HG03159 (cell line): ENCODE measurements around the gene IDE.
"Not testable (repeated sequence)": the region's sequence is repeated elsewhere in the genome, so short reads cannot be mapped to it uniquely, and the experiment has no call there.

Experiments
- ATAC-seq: cut with Tn5 transposase; IDR thresholded peaks from one replicate; pipeline ENCODE4 v1.9.1; 2021; ENCODE audit warnings: mild to moderate bottlenecking, moderate library complexity; ENCODE audit not compliant: unreplicated experiment

IDE gene

GRCh38 chr10:92493362-92493761, 80.5 kb downstream of the IDE start:
- no peak for ATAC-seq

DNA sequence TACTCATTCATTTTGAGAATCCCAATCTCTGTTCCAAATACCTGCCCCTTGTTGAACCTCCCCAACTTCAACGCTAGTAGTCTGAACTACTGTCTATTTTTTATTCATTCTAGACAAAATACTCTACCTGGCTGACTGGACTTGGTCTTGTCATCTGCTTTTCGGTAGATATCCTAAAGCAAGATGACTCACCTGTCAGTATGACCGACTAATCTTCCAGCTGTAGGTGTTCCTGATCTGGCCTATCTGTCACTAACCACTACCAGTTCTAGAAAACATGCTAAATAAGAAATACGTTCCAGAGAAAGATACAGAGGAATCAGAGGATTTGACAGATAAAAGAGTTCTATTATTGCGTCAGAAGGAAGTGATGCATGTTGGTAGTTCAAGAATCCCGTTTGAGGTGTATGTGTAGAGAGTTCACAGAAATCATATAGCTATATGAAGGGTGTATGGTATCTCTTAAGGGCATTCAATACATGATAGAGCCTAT, 81.1 kb downstream of the IDE start:
- no peak for ATAC-seq

- ATAC-seq = no peak
Observed at GRCh38 chr10:92490387-92490786, 83.5 kb downstream of the IDE start.

DNA sequence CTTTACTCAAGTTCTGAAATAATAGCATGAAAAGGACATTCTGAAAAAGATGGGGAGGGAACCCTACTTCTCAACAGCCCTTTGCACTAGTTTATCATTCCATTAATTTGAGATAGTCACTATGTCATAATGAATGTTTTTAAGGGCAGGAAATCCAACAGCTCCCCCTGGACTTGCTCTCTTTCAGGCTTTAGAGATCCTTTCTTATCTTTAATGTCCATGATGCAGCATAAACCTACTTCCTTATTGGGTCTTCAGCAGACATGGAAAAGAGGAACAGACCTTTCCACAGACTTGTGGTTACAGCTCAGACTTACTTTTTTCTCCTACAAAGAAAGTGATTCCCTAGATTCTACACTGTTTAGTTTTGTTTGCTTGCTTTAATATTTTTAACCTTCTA, 87.3 kb downstream of the IDE start:
- no peak for ATAC-seq

DNA sequence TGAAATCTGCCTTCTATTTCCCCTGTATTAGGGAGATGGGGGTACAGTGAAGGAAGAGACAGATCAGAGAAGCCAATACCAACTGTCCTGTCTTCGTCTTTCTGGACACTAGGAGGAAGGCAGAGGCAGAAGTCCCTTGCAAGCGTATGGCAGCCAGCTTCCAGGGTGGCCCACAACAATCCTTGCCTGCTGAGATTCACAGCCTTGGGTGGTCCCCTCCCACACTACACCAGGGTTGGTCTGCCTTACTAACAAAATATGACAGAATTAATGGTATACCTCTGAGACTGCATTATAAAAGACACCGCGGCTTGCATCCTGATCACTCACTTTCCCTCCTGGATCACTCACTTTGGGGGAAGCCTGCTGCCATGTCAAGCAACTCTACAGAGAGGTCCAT, 90.4 kb downstream of the IDE start:
- no peak for ATAC-seq

GRCh38 chr10:92480413-92480812, 93.5 kb downstream of the IDE start:
- ATAC-seq = no peak

DNA sequence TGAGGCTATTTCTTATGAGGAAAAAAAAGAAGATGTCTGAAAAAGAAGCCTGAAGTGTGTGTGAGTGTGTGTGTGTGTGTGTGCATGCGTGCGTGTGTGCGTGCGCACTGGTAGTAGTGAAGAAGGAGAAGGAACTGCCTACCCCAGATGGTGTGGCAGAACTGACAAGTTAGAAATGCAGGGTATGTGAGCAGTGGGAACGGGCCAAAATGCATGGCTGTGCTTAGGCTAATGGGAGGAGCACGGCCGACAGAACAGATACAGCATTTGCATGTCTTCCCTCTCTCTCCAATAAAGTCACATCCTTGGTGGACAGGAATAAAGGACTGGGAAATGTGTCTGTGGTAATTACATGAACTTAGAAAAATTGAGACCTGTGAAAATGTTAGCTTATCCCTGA, 94.3 kb downstream of the IDE start:
- no peak for ATAC-seq

DNA sequence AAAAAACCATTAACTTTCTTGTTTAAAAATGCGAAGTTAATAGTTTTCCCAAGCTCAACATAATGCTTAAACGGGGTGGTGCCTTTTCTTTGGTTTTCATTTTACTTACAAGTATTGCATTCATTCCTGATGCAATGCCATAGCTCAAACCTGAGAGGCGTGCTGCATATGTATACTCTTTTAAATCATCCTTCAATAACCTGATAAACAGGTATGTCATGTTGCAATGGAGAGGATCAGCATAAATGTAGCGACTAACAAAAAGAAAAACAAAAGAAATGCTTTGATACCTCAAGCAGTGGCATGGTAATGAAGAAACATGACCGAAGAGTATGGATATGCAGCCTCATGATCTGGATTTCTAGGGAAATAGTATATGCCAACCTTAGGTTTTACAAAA, 95.4 kb downstream of the IDE start:
- no peak for ATAC-seq

DNA sequence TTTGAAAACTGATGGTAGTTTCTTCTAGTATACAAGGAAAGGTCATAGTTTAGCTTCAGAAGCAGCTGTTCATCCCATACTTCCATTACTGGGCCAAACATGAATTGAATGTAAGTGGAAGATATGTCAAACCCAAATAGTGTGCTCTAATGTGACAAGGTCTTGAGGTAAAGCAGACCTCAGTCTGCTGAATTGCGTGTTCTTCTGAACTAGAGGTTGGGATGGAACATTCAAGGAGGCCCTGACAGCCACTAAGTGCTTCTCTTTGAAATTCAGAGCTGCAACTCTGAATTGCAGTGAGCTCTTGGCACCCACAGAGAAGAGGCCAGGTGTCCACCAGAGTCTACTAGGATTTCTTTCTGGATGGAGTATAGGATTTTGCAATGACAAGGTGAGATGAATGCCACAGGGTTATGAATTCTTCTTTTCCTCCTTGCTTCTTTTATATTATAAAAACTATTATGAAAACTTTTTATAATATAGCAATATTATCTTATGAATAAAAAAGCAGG, 98.5 kb downstream of the IDE start:
- no peak for ATAC-seq

GRCh38 chr10:92470026-92470425, 103.9 kb downstream of the IDE start:
- no peak for ATAC-seq

GRCh38 chr10:92464364-92464763, 109.5 kb downstream of the IDE start:
- no peak for ATAC-seq

DNA sequence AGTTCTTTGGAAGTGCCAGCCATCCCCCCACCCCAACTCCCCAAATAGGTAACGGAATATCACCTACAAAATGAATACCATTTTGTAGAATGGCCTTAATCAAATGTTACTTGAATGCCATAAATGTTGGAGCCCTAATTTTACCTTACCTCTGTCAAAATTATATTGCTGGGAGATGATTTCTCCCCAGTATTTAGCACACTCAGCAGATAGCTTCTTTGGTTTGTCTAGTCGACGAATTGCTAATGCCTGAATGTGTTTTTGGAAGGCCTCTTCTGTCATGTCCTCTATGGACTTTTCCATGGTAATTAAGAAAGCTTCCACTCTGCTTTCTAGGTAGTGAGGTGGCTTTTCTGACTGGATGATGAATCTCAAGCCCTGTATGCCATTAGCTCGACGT, 110.3 kb downstream of the IDE start:
- no peak for ATAC-seq

GRCh38 chr10:92454955-92455354, 118.9 kb downstream of the IDE start:
- ATAC-seq = not testable (repeated sequence)

DNA sequence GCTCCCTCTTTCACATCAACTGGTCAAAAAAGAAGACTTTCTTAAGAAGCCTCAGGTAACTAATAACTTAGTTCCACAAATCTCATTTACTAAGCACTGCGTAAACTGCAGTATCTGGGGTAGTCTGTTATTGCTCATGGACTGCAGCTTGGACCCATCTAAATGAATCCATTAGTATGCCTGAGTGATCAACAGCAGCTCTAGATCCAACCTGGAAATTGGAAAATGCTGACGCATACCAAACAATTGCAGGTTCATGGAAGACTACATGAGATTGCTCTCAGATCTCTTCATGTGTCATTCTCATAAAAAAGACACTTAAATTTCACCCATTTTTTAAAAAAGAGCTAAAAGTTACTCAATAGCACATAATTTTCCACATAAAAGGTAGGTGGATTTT, 121.6 kb downstream of the IDE start:
- no peak for ATAC-seq

GRCh38 chr10:92451431-92451830, 122.5 kb downstream of the IDE start:
- no peak for ATAC-seq

DNA sequence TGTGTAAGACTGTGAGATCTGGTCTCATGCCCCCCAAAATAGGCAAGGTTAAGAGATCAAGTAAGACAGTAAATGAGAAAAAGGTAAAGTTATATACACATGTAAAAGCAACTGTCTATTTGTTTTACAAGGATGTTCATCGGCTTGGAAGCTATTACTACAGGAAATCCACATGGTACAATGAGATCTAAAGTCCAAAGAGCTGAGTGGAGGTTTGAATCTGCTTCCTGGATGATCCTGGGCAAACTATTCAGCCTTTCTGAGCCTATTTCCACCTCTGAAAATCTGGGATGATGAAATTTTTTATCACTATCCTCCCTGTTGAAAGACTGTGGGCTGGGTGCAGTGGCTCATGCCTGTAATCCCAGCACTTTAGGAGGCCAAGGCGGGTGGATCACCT, 123.0 kb downstream of the IDE start:
- ATAC-seq = no peak

DNA sequence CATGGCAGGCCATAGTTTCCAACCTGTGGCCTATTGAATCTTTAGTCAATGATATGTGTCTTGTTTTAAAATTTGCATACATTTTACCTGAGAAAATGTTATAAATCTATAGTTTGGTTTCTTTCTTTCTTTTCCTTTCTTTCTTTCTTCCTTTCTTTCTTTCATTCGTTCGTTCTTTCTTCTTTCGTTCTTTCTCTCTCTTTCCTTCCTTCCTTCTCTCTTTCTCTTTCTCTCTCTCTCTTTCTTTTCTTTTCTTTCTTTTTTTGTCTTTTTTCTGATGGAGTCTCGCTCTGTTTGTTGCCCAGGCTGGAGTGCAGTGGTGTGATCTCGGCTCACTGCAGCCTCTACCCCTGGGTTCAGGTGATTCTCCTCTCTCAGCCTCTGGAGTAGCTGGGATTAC, 133.3 kb downstream of the IDE start:
- no peak for ATAC-seq

GRCh38 chr10:92438220-92438619, 135.7 kb downstream of the IDE start:
- ATAC-seq = no peak

- ATAC-seq = no peak
Observed at GRCh38 chr10:92436611-92437010, 137.3 kb downstream of the IDE start.

- not testable (repeated sequence) for ATAC-seq
Observed at GRCh38 chr10:92436065-92436464, 137.8 kb downstream of the IDE start.

- ATAC-seq = no peak
Observed at GRCh38 chr10:92434385-92434784, 139.5 kb downstream of the IDE start.

DNA sequence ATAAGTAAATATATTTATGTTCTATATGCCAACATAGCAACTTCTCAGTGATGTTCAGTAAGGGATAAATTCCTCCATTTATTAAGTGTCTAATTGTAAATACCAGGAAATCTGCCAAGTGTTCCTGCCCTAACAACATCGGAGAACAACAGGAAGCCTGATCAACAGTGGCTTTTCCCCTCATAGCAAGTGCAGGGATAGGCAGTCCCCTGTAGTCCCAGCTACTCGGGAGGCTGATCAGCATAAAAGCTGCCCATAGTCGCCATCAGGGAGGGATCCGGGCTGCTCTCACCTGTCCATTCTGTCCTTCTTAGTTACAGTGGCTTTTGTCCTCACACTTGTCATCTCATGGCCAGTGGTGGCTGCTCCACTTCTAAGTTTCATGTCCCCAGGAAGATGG, 141.3 kb downstream of the IDE start:
- no peak for ATAC-seq

GRCh38 chr10:92430103-92430502, 143.8 kb downstream of the IDE start:
- no peak for ATAC-seq

GRCh38 chr10:92421550-92421949, 152.3 kb downstream of the IDE start:
- ATAC-seq = no peak
